ENCODE data around the gene RAD18. TPM values are rescaled to one million over a fixed set of nuclear protein-coding genes. Genes with fewer than 3 reads are reported as not detected.

RAD18 gene
- total RNA-seq, 1 donor from 2014 or later = 6.0 TPM

DNA sequence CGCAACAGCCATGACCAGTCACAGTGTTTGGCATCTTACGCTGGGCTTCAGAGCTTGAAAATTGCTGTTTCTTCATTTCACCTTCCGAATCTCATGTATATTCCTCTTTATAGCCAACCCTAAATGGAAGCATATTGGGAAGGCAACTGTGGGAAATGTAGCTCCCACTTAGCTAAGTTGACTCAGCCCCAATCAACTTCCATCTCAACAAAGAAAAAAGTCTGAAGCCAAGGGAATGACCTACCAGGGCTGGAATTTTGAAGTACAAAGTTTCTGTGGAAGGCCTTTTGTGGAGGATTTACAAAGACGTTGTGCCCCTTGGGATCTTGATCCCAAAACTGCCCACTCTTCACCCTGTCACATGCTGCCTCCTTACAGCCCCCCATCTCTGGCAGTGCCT lies 108.6 kb downstream of the RAD18 start:
- Histone ChIP-seq H3K27ac (ENCODE audit: low read depth, low read length) (peak overlapping the region; percentile 24), H4K20me1 (ENCODE audit: insufficient read depth, low read length) (no peaks in the 10 kb centered on the region), H2AFZ (ENCODE audit: low read depth, low read length) (no peak overlapping the region), H3K9ac (ENCODE audit: low read length) (peak overlapping the region; percentile 7), H3K9me3 (ENCODE audit: insufficient read depth, low read depth, low read length) (no peaks in the 10 kb centered on the region), H3K27me3 (ENCODE audit: insufficient read depth, low read length) (no peaks in the 10 kb centered on the region), H3K4me2 (ENCODE audit: low read length) (no peak overlapping the region), H3K4me3 (ENCODE audit: insufficient read depth, low read depth, low read length) (no peak overlapping the region), H3K36me3 (ENCODE audit: insufficient read depth, low read length) (no peaks in the 10 kb centered on the region), H3K4me1 (ENCODE audit: insufficient read depth, low read length) (peaks cover 32% of the 10 kb centered on the region), H3K79me2 (ENCODE audit: insufficient read depth, low read length) (no peaks in the 10 kb centered on the region)
- Mint-ChIP-seq H3K9me3 (ENCODE audit: unreplicated experiment) (no peaks in the 10 kb centered on the region), H3K36me3 (ENCODE audit: low read depth, unreplicated experiment) (no peaks in the 10 kb centered on the region), H3K27me3 (ENCODE audit: low read depth, unreplicated experiment) (no peaks in the 10 kb centered on the region), H3K27ac (ENCODE audit: unreplicated experiment) (no peak overlapping the region), H3K4me1 (ENCODE audit: low read depth, unreplicated experiment) (peaks cover 27% of the 10 kb centered on the region), H3K4me3 (ENCODE audit: unreplicated experiment) (no peak overlapping the region)
- TF ChIP-seq, protein P1, sequence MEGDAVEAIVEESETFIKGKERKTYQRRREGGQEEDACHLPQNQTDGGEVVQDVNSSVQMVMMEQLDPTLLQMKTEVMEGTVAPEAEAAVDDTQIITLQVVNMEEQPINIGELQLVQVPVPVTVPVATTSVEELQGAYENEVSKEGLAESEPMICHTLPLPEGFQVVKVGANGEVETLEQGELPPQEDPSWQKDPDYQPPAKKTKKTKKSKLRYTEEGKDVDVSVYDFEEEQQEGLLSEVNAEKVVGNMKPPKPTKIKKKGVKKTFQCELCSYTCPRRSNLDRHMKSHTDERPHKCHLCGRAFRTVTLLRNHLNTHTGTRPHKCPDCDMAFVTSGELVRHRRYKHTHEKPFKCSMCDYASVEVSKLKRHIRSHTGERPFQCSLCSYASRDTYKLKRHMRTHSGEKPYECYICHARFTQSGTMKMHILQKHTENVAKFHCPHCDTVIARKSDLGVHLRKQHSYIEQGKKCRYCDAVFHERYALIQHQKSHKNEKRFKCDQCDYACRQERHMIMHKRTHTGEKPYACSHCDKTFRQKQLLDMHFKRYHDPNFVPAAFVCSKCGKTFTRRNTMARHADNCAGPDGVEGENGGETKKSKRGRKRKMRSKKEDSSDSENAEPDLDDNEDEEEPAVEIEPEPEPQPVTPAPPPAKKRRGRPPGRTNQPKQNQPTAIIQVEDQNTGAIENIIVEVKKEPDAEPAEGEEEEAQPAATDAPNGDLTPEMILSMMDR (IDR thresholded peaks at IDR 0.05; ENCODE audit: insufficient read depth, low read depth, low read length) = no peak
- TF ChIP-seq EZH2 (IDR thresholded peaks at IDR 0.05; ENCODE audit: insufficient read depth, low read length) = no peak
- DNase-seq (ENCODE audit: low read depth) = peak; percentile 77
- no peak for FAIRE-seq

DNA sequence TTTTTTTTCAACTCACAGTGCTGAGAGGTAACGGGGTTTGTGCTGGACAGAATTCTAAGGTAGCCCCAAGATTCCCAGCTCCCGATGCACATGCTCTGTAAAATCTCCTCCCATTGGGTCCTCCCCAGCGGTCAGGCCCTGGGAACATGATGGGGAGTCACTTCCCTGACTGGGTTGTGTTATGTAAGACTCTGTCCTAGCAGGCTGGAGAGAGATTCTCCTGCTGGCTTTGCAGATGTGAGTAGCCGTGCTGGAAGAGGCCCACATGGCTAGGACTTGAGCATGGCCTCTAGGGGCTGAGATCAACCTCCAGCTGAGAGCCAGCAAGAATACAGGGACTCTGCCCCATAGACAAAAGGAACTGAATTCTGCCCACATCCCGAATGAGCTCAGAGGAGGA lies 110.2 kb downstream of the RAD18 start:
- H3K36me3 ChIP-seq (ENCODE audit: insufficient read depth, low read length) = no peaks in the 10 kb centered on the region
- peaks cover 44% of the 10 kb centered on the region for H3K4me1 ChIP-seq (ENCODE audit: insufficient read depth, low read length)
- no peak overlapping the region for H3K9ac ChIP-seq (ENCODE audit: low read length)
- DNase-seq (ENCODE audit: low read depth) (no peak), FAIRE-seq (no peak)
- no peak overlapping the region for H3K27ac Mint-ChIP-seq (ENCODE audit: unreplicated experiment)
- no peaks in the 10 kb centered on the region for H3K27me3 Mint-ChIP-seq (ENCODE audit: low read depth, unreplicated experiment)
- no peak for TF ChIP-seq EZH2 (IDR thresholded peaks at IDR 0.05; ENCODE audit: insufficient read depth, low read length)
- TF ChIP-seq, protein P1 (IDR thresholded peaks at IDR 0.05; ENCODE audit: insufficient read depth, low read depth, low read length) = no peak
- no peak overlapping the region for H3K4me2 ChIP-seq (ENCODE audit: low read length)
- no peaks in the 10 kb centered on the region for H3K9me3 Mint-ChIP-seq (ENCODE audit: unreplicated experiment)
- H2AFZ ChIP-seq (ENCODE audit: low read depth, low read length) = no peak overlapping the region
- H3K27ac ChIP-seq (ENCODE audit: low read depth, low read length) = no peak overlapping the region
- H4K20me1 ChIP-seq (ENCODE audit: insufficient read depth, low read length) = no peaks in the 10 kb centered on the region
- no peak overlapping the region for H3K4me3 Mint-ChIP-seq (ENCODE audit: unreplicated experiment)
- H3K4me1 Mint-ChIP-seq (ENCODE audit: low read depth, unreplicated experiment) = peaks cover 35% of the 10 kb centered on the region
- H3K27me3 ChIP-seq (ENCODE audit: insufficient read depth, low read length) = no peaks in the 10 kb centered on the region
- no peak overlapping the region for H3K4me3 ChIP-seq (ENCODE audit: insufficient read depth, low read depth, low read length)
- no peaks in the 10 kb centered on the region for H3K79me2 ChIP-seq (ENCODE audit: insufficient read depth, low read length)
- H3K9me3 ChIP-seq (ENCODE audit: insufficient read depth, low read depth, low read length) = no peaks in the 10 kb centered on the region
- no peaks in the 10 kb centered on the region for H3K36me3 Mint-ChIP-seq (ENCODE audit: low read depth, unreplicated experiment)

DNA sequence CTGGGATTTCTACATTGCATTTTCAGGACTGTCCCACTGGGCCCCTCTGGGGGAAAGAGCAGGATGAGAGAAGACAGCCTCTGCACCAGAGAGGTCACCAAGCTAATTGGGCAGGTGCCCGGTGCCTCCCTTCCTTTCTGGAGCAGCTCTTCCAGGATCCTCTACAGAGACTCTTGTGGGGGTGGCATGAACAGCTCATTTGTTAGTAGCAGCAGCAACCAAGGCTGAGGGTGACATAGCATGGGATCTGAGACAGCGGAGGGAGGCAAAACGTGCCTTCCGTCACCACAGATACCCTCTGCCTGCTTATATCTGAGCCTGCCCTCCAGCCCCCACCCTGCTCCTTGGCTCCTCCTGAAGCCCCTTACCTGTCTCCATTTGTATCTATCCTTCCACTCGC lies 110.8 kb downstream of the RAD18 start:
- H3K27ac Mint-ChIP-seq (ENCODE audit: unreplicated experiment) = no peak overlapping the region
- DNase-seq (ENCODE audit: low read depth) = no peak

More for the DNA sequence above, 110.8 kb downstream of the RAD18 start:
- no peak for TF ChIP-seq EZH2 (IDR thresholded peaks at IDR 0.05; ENCODE audit: insufficient read depth, low read length)
- TF ChIP-seq, protein P1 (IDR thresholded peaks at IDR 0.05; ENCODE audit: insufficient read depth, low read depth, low read length) = no peak
- no peaks in the 10 kb centered on the region for H3K36me3 Mint-ChIP-seq (ENCODE audit: low read depth, unreplicated experiment)
- no peaks in the 10 kb centered on the region for H3K9me3 Mint-ChIP-seq (ENCODE audit: unreplicated experiment)
- H3K27me3 Mint-ChIP-seq (ENCODE audit: low read depth, unreplicated experiment) = no peaks in the 10 kb centered on the region
- Histone ChIP-seq H3K36me3 (ENCODE audit: insufficient read depth, low read length) (no peaks in the 10 kb centered on the region), H3K4me3 (ENCODE audit: insufficient read depth, low read depth, low read length) (no peak overlapping the region), H2AFZ (ENCODE audit: low read depth, low read length) (no peak overlapping the region), H4K20me1 (ENCODE audit: insufficient read depth, low read length) (no peaks in the 10 kb centered on the region), H3K79me2 (ENCODE audit: insufficient read depth, low read length) (no peaks in the 10 kb centered on the region), H3K27me3 (ENCODE audit: insufficient read depth, low read length) (no peaks in the 10 kb centered on the region), H3K9me3 (ENCODE audit: insufficient read depth, low read depth, low read length) (no peaks in the 10 kb centered on the region), H3K4me2 (ENCODE audit: low read length) (no peak overlapping the region), H3K9ac (ENCODE audit: low read length) (peak overlapping the region; percentile 39), H3K27ac (ENCODE audit: low read depth, low read length) (peak overlapping the region; percentile 95), H3K4me1 (ENCODE audit: insufficient read depth, low read length) (peaks cover 45% of the 10 kb centered on the region)
- peaks cover 35% of the 10 kb centered on the region for H3K4me1 Mint-ChIP-seq (ENCODE audit: low read depth, unreplicated experiment)
- no peak for FAIRE-seq
- no peak overlapping the region for H3K4me3 Mint-ChIP-seq (ENCODE audit: unreplicated experiment)

All from astrocyte (in vitro differentiated cells and primary cell).